SK-N-SH (cell line): Measurements from ENCODE around the gene P2RX2. TPM values are rescaled to one million over a fixed set of nuclear protein-coding genes. Genes with fewer than 3 reads are reported as not detected.

ENCODE experiments used
- CTCF ChIA-PET: fragments of 300-600, 350-600 bp; formaldehyde crosslinking; extraction: SDS; loops from one replicate; lab custom pipeline; 2021; lab: Yijun Ruan, JAX
- POLR2A ChIA-PET: fragments of 350-600 bp; sonication (Branson Sonifier 250); formaldehyde crosslinking; extraction: SDS; loops from one replicate; lab custom pipeline; 2020; ENCODE audit warnings: antibody characterized with exemption, inconsistent platforms; lab: Yijun Ruan, JAX
- DNase-seq: peaks from one replicate; pipeline ENCODE4 v3.0.0; 2012
- H2AFZ ChIP-seq: fragments of 200-600 bp; sonication (generic); 2 replicates; pipeline ENCODE4 v1.8.1; 2016; ENCODE audit warnings: antibody characterized with exemption, mild to moderate bottlenecking, low read depth
- H3F3A ChIP-seq: fragments of 200-600 bp; sonication (generic); replicated peaks from 2 replicates; pipeline ENCODE3; 2016; ENCODE audit warnings: antibody characterized with exemption, mild to moderate bottlenecking; ENCODE audit not compliant: insufficient read depth
- H3K27ac ChIP-seq, 2 experiments: fragments of 200-500 bp in 1 of 2; fragments of 200-600 bp in 1 of 2; sonication (Bioruptor generic) in 1 of 2; sonication (generic), shearing (Covaris generic) in 1 of 2; 2 replicates each; pipeline versions ENCODE4 v1.5.1 to v1.6.1; 2014 to 2016; ENCODE audit warnings: low read depth in 2 of 2, inconsistent platforms in 1 of 2, low read length in 1 of 2, mild to moderate bottlenecking in 1 of 2, mixed read lengths in 1 of 2
- H3K27me3 ChIP-seq: fragments of 200-600 bp; sonication (generic), shearing (Covaris generic); 2 replicates; pipeline ENCODE4 v1.6.1; 2016; ENCODE audit warnings: mixed run types; ENCODE audit not compliant: insufficient read depth
- H3K36me3 ChIP-seq, 2 experiments: fragments of 200-500 bp in 1 of 2; fragments of 200-600 bp in 1 of 2; sonication (Bioruptor generic) in 1 of 2; sonication (generic) in 1 of 2; replicated peaks in 1 of 2; 2 replicates each; pipeline versions ENCODE3 to v1.5.1; 2014 to 2016; ENCODE audit warnings: low read length in 1 of 2, mild to moderate bottlenecking in 1 of 2; ENCODE audit not compliant: insufficient read depth in 2 of 2, control insufficient read depth in 1 of 2
- H3K4me1 ChIP-seq, 2 experiments: fragments of 200-500 bp in 1 of 2; fragments of 200-600 bp in 1 of 2; sonication (Bioruptor generic) in 1 of 2; sonication (generic), shearing (Covaris generic) in 1 of 2; 2 replicates each; pipeline versions ENCODE4 v1.5.1 to v1.6.1; 2014 to 2016; ENCODE audit warnings: low read depth in 1 of 2, low read length in 1 of 2, mixed run types in 1 of 2; ENCODE audit not compliant: insufficient read depth in 2 of 2, control insufficient read depth in 1 of 2
- H3K4me2 ChIP-seq: fragments of 200-600 bp; sonication (generic), shearing (Covaris generic); 2 replicates; pipeline ENCODE4 v1.6.1; 2017; ENCODE audit warnings: mixed run types
- H3K4me3 ChIP-seq, 2 experiments: fragments of 200-500 bp in 1 of 2; fragments of 200-600 bp in 1 of 2; sonication (Bioruptor generic) in 1 of 2; sonication (generic), shearing (Covaris generic) in 1 of 2; 2 replicates each; pipeline versions ENCODE4 v1.5.1 to v1.8.1; 2014 to 2016; ENCODE audit warnings: low read depth in 2 of 2, inconsistent platforms in 1 of 2, low read length in 1 of 2, mild to moderate bottlenecking in 1 of 2, mixed read lengths in 1 of 2, moderate library complexity in 1 of 2
- H3K79me2 ChIP-seq: fragments of 200-600 bp; sonication (generic); 2 replicates; pipeline ENCODE4 v1.8.1; 2017; ENCODE audit warnings: mild to moderate bottlenecking; ENCODE audit not compliant: insufficient read depth
- H3K9ac ChIP-seq: fragments of 200-600 bp; sonication (generic); 2 replicates; pipeline ENCODE4 v1.6.1; 2017; ENCODE audit warnings: mixed run types
- H3K9me2 ChIP-seq: fragments of 200-600 bp; sonication (generic); 2 replicates; pipeline ENCODE4 v1.6.1; 2017; ENCODE audit warnings: mixed run types
- H3K9me3 ChIP-seq: fragments of 200-600 bp; sonication (generic); 2 replicates; pipeline ENCODE4 v1.6.1; 2017; ENCODE audit warnings: mixed run types, mild to moderate bottlenecking, moderate library complexity
- H4K20me1 ChIP-seq: fragments of 200-600 bp; sonication (generic); 2 replicates; pipeline ENCODE4 v1.6.1; 2017; ENCODE audit warnings: mild to moderate bottlenecking, mixed run types; ENCODE audit not compliant: insufficient read depth
- EZH2phosphoT487 ChIP-seq: fragments of 200-600 bp; sonication (generic); IDR thresholded peaks from 2 replicates; pipeline ENCODE4 v1.6.1; 2017; ENCODE audit warnings: low read depth, mixed run types, mild to moderate bottlenecking, antibody characterized with exemption, moderate library complexity, borderline replicate concordance
- FOSL2 ChIP-seq: IDR thresholded peaks from 2 replicates; pipeline ENCODE4 v1.4.0; 2012; ENCODE audit warnings: low read depth, mild to moderate bottlenecking, moderate library complexity, borderline replicate concordance
- FOXM1 ChIP-seq: IDR thresholded peaks from 2 replicates; pipeline ENCODE4 v1.4.0; 2012; ENCODE audit warnings: low read depth, mild to moderate bottlenecking
- GABPA ChIP-seq: IDR thresholded peaks from 2 replicates; pipeline ENCODE4 v1.4.0; 2012; ENCODE audit warnings: low read depth, mild to moderate bottlenecking
- JUND ChIP-seq: IDR thresholded peaks from 2 replicates; pipeline ENCODE4 v1.4.0; 2012
- MEF2A ChIP-seq: IDR thresholded peaks from 2 replicates; pipeline ENCODE4 v1.4.0; 2012; ENCODE audit warnings: low read depth, borderline replicate concordance
- NRF1 ChIP-seq: IDR thresholded peaks from 2 replicates; pipeline ENCODE4 v1.6.1; 2012; ENCODE audit warnings: low read depth, mild to moderate bottlenecking, low read length
- POLR2AphosphoS5 ChIP-seq: IDR thresholded peaks from 2 replicates; pipeline ENCODE4 v1.6.1; 2012; ENCODE audit warnings: low read depth, low read length
- RAD21 ChIP-seq: IDR thresholded peaks from 2 replicates; pipeline ENCODE4 v1.6.1; 2012; ENCODE audit warnings: mild to moderate bottlenecking, low read length
- REST ChIP-seq: IDR thresholded peaks from 2 replicates; pipeline ENCODE4 v1.6.1; 2012; ENCODE audit warnings: mild to moderate bottlenecking, low read depth, low read length, moderate library complexity
- RFX5 ChIP-seq: IDR thresholded peaks from 2 replicates; pipeline ENCODE4 v1.6.1; 2012; ENCODE audit warnings: mild to moderate bottlenecking, improper control_type of control experiment, low read length
- RXRA ChIP-seq: IDR thresholded peaks from 2 replicates; pipeline ENCODE4 v1.4.0; 2012; ENCODE audit warnings: low read depth, mild to moderate bottlenecking, borderline replicate concordance
- SMC3 ChIP-seq: IDR thresholded peaks from 2 replicates; pipeline ENCODE4 v1.6.1; 2012; ENCODE audit warnings: low read depth, low read length, improper control_type of control experiment
- TAF1 ChIP-seq: IDR thresholded peaks from 2 replicates; pipeline ENCODE4 v1.6.1; 2012; ENCODE audit warnings: low read depth, mild to moderate bottlenecking, low read length, moderate library complexity, borderline replicate concordance
- YY1 ChIP-seq: IDR thresholded peaks from 2 replicates; pipeline ENCODE4 v1.4.0; 2012; ENCODE audit warnings: low read depth, mild to moderate bottlenecking
- ZBTB33 ChIP-seq: IDR thresholded peaks from 2 replicates; pipeline ENCODE4 v1.4.0; 2012; ENCODE audit warnings: low read depth, borderline replicate concordance
- WGBS: methylation state at CpG from one replicate; pipeline ENCODE4 v1.1.6; 2017; ENCODE audit warnings: low lambda C conversion rate; 5-methylcytosine and 5-hydroxymethylcytosine counted together
- polyA plus RNA-seq, 3 experiments: library from polyadenylated mRNA; depleted of rRNA; stranded (reverse); fragments of >200 nt; gene quantifications; 2 replicates each; pipeline ENCODE4 v1.2.3, GENCODE V29; 2012
- TF ChIP-seq, protein P1 (sequence below): fragments of 150-350 bp; IDR thresholded peaks from 2 replicates; pipeline ENCODE4 v1.6.1; 2016; ENCODE audit warnings: mild to moderate bottlenecking, low read depth, low read length
- TF ChIP-seq, protein P2 (sequence below): IDR thresholded peaks from 2 replicates; pipeline ENCODE4; 2012
- TF ChIP-seq, protein P3 (sequence below): IDR thresholded peaks from 2 replicates; pipeline ENCODE4 v1.4.0; 2012; ENCODE audit warnings: low read depth
- TF ChIP-seq, protein P4 (sequence below): fragments of 200-600 bp; sonication (generic); IDR thresholded peaks from 2 replicates; pipeline ENCODE4 v1.6.1; 2017; ENCODE audit warnings: antibody characterized with exemption, mild to moderate bottlenecking, moderate library complexity

P2RX2 gene
- polyA plus RNA-seq, 1 of the 3 experiments (the other 2 are of a cell fraction), result 0.03 TPM

DNA sequence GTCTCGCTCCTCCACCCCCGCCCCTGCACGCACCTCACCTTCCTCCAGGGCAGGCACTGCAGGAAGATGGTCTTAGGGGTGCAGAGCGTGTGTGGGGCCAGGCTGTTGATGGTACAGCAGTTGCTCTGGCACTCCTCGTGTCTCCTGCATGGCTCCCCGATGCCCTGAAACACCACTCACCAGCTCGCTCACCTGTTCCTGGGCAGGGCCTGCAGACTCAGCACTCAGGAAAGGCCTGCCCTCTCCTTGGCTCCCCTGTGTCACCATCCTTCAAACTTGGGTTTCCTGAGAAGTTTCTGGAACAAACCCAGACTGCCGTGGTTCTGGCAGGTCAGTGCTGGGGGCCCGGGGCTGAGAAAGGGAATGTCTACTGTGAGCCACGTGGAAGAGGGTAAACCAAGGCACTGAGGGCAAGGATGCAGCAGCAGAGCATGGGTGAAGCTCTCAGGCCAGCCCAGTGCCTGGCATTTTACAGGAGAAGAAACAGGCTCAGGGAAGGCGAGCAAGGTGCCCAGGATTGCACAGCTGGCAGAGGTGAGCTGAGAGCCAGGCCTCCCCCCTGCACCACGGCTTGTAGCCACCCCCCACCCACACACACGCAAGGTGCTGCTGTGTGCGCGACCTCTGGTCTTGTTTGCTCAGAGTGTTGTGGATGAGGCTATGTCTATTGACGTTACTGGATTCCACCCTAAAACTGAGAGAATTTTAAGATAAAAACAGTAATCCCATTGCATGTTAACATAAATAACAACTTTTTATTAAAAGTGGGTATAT, 13.7 kb upstream of the P2RX2 start:
- TF ChIP-seq ZBTB33, result no peak
- no peak for TF ChIP-seq POLR2AphosphoS5
- no peak for TF ChIP-seq SMC3
- no peak for TF ChIP-seq NRF1
- TF ChIP-seq, protein P1, sequence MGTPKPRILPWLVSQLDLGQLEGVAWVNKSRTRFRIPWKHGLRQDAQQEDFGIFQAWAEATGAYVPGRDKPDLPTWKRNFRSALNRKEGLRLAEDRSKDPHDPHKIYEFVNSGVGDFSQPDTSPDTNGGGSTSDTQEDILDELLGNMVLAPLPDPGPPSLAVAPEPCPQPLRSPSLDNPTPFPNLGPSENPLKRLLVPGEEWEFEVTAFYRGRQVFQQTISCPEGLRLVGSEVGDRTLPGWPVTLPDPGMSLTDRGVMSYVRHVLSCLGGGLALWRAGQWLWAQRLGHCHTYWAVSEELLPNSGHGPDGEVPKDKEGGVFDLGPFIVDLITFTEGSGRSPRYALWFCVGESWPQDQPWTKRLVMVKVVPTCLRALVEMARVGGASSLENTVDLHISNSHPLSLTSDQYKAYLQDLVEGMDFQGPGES, result no peak
- TF ChIP-seq FOXM1, result no peak
- TF ChIP-seq TAF1, result no peak
- TF ChIP-seq FOSL2, result no peak
- no peak for TF ChIP-seq JUND
- no peak for TF ChIP-seq RXRA
- no peak for TF ChIP-seq MEF2A
- TF ChIP-seq YY1, result no peak
- no peak for TF ChIP-seq GABPA
- no peak for TF ChIP-seq REST
- TF ChIP-seq RAD21, result no peak
- TF ChIP-seq RFX5, result no peak
- TF ChIP-seq, protein P2, sequence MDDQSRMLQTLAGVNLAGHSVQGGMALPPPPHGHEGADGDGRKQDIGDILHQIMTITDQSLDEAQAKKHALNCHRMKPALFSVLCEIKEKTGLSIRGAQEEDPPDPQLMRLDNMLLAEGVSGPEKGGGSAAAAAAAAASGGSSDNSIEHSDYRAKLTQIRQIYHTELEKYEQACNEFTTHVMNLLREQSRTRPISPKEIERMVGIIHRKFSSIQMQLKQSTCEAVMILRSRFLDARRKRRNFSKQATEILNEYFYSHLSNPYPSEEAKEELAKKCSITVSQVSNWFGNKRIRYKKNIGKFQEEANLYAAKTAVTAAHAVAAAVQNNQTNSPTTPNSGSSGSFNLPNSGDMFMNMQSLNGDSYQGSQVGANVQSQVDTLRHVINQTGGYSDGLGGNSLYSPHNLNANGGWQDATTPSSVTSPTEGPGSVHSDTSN, result no peak
- no peak for TF ChIP-seq EZH2phosphoT487
- TF ChIP-seq, protein P3, sequence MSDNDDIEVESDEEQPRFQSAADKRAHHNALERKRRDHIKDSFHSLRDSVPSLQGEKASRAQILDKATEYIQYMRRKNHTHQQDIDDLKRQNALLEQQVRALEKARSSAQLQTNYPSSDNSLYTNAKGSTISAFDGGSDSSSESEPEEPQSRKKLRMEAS, result no peak
- TF ChIP-seq, protein P4, sequence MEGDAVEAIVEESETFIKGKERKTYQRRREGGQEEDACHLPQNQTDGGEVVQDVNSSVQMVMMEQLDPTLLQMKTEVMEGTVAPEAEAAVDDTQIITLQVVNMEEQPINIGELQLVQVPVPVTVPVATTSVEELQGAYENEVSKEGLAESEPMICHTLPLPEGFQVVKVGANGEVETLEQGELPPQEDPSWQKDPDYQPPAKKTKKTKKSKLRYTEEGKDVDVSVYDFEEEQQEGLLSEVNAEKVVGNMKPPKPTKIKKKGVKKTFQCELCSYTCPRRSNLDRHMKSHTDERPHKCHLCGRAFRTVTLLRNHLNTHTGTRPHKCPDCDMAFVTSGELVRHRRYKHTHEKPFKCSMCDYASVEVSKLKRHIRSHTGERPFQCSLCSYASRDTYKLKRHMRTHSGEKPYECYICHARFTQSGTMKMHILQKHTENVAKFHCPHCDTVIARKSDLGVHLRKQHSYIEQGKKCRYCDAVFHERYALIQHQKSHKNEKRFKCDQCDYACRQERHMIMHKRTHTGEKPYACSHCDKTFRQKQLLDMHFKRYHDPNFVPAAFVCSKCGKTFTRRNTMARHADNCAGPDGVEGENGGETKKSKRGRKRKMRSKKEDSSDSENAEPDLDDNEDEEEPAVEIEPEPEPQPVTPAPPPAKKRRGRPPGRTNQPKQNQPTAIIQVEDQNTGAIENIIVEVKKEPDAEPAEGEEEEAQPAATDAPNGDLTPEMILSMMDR, result no peak
- TF ChIP-seq, all 33 proteins: peak for 0
- ChIA-PET CTCF (interaction anchor here (1.2 to 7.4 kb wide), 4 partner anchors 7 to 189 kb away, joined by 3 to 122 read pairs (median 8); partner anchors contain the start of gene LRCOL1), POLR2A (no interaction called here)
- whole genome bisulfite sequencing, result 53% methylated on average over 12 of the region's 16 CpGs
- H3K9ac ChIP-seq, result no peak overlapping the region
- no peak overlapping the region for H3K27ac ChIP-seq
- H3K4me2 ChIP-seq, result no peak overlapping the region
- no peak overlapping the region for H2AFZ ChIP-seq
- no peaks in the 10 kb centered on the region for H4K20me1 ChIP-seq
- no peaks in the 10 kb centered on the region for H3K9me3 ChIP-seq
- H3K4me3 ChIP-seq, result no peak overlapping the region
- peaks cover 74% of the 10 kb centered on the region for H3K27me3 ChIP-seq
- H3K9me2 ChIP-seq, result no peaks in the 10 kb centered on the region
- DNase-seq, result no peak
- peaks cover 6% of the 10 kb centered on the region for H3F3A ChIP-seq
- no peaks in the 10 kb centered on the region for H3K79me2 ChIP-seq
- peaks cover 0 to 22% of the 10 kb centered on the region in 2 experiments; a peak in 1 of 4 replicates for H3K4me1 ChIP-seq
- no peaks in the 10 kb centered on the region for H3K36me3 ChIP-seq
